GM19351 (cell line): ENCODE data around the gene PODXL.
A peak's percentile ranks its signal among the peaks of the same experiment; 100 is the strongest.

Source experiments
- ATAC-seq: cut with Tn5 transposase; IDR thresholded peaks from one replicate; pipeline ENCODE4 v1.9.1; 2021; ENCODE audit warnings: mild to moderate bottlenecking, moderate library complexity; ENCODE audit not compliant: unreplicated experiment

PODXL gene

GRCh38 chr7:131564640-131565039 is 8.2 kb upstream of the PODXL start:
- ATAC-seq, result no peak

GRCh38 chr7:131563918-131564317 is 7.5 kb upstream of the PODXL start:
- no peak for ATAC-seq

- ATAC-seq, result no peak
These were observed 6.5 kb upstream of the PODXL start for GRCh38 chr7:131562941-131563340.

GRCh38 chr7:131560061-131560460 is 3.6 kb upstream of the PODXL start:
- no peak for ATAC-seq

GRCh38 chr7:131557652-131558385 is 1.4 kb upstream of the PODXL start:
- ATAC-seq, result no peak

GRCh38 chr7:131556909-131557651 is 652 bp upstream of the PODXL start:
- ATAC-seq, result peak; percentile 17

GRCh38 chr7:131555552-131556052 is 826 bp downstream of the PODXL start:
- no peak for ATAC-seq

- no peak for ATAC-seq
These were observed 1.4 kb downstream of the PODXL start for GRCh38 chr7:131554880-131555516.

- no peak for ATAC-seq
These were observed 2.5 kb downstream of the PODXL start for GRCh38 chr7:131553931-131554330.

- ATAC-seq, result no peak
These were observed 4.4 kb downstream of the PODXL start for GRCh38 chr7:131552053-131552452.

GRCh38 chr7:131550846-131551245 is 5.6 kb downstream of the PODXL start:
- no peak for ATAC-seq

- ATAC-seq, result no peak
These were observed 8.1 kb downstream of the PODXL start for GRCh38 chr7:131548371-131548770.

GRCh38 chr7:131547589-131547988 is 8.8 kb downstream of the PODXL start:
- ATAC-seq, result no peak

- ATAC-seq, result no peak
These were observed 9.8 kb downstream of the PODXL start for GRCh38 chr7:131546583-131547141.

GRCh38 chr7:131546126-131546525 is 10.3 kb downstream of the PODXL start:
- ATAC-seq, result no peak

GRCh38 chr7:131544449-131545301 is 11.8 kb downstream of the PODXL start:
- no peak for ATAC-seq

GRCh38 chr7:131544021-131544420 is 12.4 kb downstream of the PODXL start:
- no peak for ATAC-seq

- ATAC-seq, result no peak
These were observed 13.1 kb downstream of the PODXL start for GRCh38 chr7:131543298-131543697.

GRCh38 chr7:131540491-131541162 is 15.8 kb downstream of the PODXL start:
- ATAC-seq, result no peak

- no peak for ATAC-seq
These were observed 17.6 kb downstream of the PODXL start for GRCh38 chr7:131538813-131539179.
